Right lobe of liver (tissue), 4 donors: ENCODE results near the gene CA5A.

ENCODE experiments used
- POLR2A ChIP-seq: fragments of 450-650 bp; IDR thresholded peaks from one replicate; pipeline ENCODE4 v1.6.1; 2017; ENCODE audit warnings: antibody characterized with exemption, mild to moderate bottlenecking
- TF ChIP-seq, protein P1 (sequence below), 4 donors: fragments of 200-600 bp in 3 of 4; fragments of 450-650 bp in 1 of 4; IDR thresholded peaks; one replicate each; pipeline versions ENCODE4 v1.5.1 to v1.8.0; 2016 to 2022; ENCODE audit warnings: antibody characterized with exemption in 4 of 4, mild to moderate bottlenecking in 2 of 4
- donor health status: DM: no; HTN: no; CAD: no.
- donor health status: DM: no; HTN: no; CAD: no.
- donor health status: DM: no; HTN: yes; CAD: no.

DNA sequence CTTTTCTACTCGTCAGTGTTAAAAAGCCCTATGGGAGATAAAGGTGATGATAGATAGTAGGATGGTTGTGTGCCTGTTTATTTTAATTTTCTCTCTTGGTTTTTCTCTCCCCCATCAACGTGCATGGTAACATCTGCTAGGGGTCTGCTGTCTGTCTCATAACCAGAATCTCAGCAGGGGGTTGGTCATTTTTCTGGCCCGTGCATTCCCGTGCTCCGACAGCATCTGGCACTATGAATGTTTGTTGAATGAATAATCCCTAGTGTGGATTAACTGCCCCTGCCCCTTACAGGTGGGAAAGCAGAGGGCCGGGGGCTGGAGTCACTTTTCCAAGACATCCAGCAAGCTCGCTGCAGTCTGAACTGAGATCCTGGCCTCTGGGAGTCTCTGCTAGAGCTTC is 6.3 kb downstream of the CA5A start:
- TF ChIP-seq, protein P1, sequence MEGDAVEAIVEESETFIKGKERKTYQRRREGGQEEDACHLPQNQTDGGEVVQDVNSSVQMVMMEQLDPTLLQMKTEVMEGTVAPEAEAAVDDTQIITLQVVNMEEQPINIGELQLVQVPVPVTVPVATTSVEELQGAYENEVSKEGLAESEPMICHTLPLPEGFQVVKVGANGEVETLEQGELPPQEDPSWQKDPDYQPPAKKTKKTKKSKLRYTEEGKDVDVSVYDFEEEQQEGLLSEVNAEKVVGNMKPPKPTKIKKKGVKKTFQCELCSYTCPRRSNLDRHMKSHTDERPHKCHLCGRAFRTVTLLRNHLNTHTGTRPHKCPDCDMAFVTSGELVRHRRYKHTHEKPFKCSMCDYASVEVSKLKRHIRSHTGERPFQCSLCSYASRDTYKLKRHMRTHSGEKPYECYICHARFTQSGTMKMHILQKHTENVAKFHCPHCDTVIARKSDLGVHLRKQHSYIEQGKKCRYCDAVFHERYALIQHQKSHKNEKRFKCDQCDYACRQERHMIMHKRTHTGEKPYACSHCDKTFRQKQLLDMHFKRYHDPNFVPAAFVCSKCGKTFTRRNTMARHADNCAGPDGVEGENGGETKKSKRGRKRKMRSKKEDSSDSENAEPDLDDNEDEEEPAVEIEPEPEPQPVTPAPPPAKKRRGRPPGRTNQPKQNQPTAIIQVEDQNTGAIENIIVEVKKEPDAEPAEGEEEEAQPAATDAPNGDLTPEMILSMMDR (IDR thresholded peaks at IDR 0.05) = no peak
- TF ChIP-seq POLR2A = no peak
